ENCODE data around the gene THADA.

DNA sequence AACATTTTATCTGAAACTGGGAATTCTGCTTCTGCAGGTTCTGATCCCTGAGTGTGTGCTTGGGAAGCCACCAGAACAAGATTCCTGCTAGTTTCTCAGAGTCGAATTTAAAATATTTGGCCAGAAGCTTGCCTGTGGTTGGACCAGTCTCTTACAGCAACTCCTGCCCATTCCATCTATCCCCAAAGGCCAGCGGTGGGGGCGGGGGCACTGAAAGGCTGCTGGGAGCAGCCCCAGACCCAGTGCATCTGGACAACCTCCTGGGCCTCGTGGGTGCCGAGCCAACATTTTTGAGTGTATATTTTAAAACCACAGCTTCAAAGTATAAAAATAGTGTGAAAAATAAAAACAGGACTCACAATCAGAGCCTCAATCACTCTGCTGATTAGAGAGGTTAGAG lies 330.8 kb downstream of the THADA start:
- TF ChIP-seq FOXA1 (IDR thresholded peaks at IDR 0.05): no peak
- no peak for TF ChIP-seq SP1 (IDR thresholded peaks at IDR 0.05)
- TF ChIP-seq SUZ12 (IDR thresholded peaks at IDR 0.05): no peak
- no peak for TF ChIP-seq ELF4 (IDR thresholded peaks at IDR 0.05)
- TF ChIP-seq CTBP1 (IDR thresholded peaks at IDR 0.05; ENCODE audit: borderline replicate concordance): no peak
- TF ChIP-seq FOXM1 (IDR thresholded peaks at IDR 0.05; ENCODE audit: borderline replicate concordance): no peak
- no peak for TF ChIP-seq NFRKB (IDR thresholded peaks at IDR 0.05)
- TF ChIP-seq ZNF384 (IDR thresholded peaks at IDR 0.05): no peak
- no peak for TF ChIP-seq BHLHE40 (IDR thresholded peaks at IDR 0.05; ENCODE audit: borderline replicate concordance)
- TF ChIP-seq, protein P1, sequence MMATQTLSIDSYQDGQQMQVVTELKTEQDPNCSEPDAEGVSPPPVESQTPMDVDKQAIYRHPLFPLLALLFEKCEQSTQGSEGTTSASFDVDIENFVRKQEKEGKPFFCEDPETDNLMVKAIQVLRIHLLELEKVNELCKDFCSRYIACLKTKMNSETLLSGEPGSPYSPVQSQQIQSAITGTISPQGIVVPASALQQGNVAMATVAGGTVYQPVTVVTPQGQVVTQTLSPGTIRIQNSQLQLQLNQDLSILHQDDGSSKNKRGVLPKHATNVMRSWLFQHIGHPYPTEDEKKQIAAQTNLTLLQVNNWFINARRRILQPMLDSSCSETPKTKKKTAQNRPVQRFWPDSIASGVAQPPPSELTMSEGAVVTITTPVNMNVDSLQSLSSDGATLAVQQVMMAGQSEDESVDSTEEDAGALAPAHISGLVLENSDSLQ (IDR thresholded peaks at IDR 0.05): no peak
- TF ChIP-seq ARNT (IDR thresholded peaks at IDR 0.05): no peak
